Peyer's patch (tissue), 4 donors: ENCODE results near the gene IL4I1.

Experiments used
- CTCF ChIP-seq, 6 experiments: fragments of 450-650 bp in 4 of 6; fragments of 200-600 bp in 2 of 6; sonication (generic) in 1 of 6; IDR thresholded peaks; one replicate each; pipeline ENCODE4 v1.5.1; 2017 to 2019; ENCODE audit warnings: antibody characterized with exemption in 6 of 6, mild to moderate bottlenecking in 3 of 6, moderate library complexity in 1 of 6
- POLR2A ChIP-seq, 2 donors: fragments of 450-650 bp; IDR thresholded peaks; one replicate each; pipeline ENCODE4 v1.5.1; 2017; ENCODE audit warnings: antibody characterized with exemption in 2 of 2, mild to moderate bottlenecking in 2 of 2, moderate library complexity in 2 of 2

GRCh38 chr19:49938662-49939061 is 42.0 kb upstream of the IL4I1 start:
- TF ChIP-seq CTCF (IDR thresholded peaks at IDR 0.05) (no peak), POLR2A (IDR thresholded peaks at IDR 0.05) (no peak)
